H1 (cell line): ENCODE measurements around the gene CCDC28A.

Experiments used
- ATF3 ChIP-seq: IDR thresholded peaks from 2 replicates; pipeline ENCODE4 v1.6.1; 2011; ENCODE audit warnings: low read depth, mild to moderate bottlenecking, low read length; ENCODE audit not compliant: insufficient read depth
- CHD7 ChIP-seq: fragments of 300-600 bp; sonication (generic); IDR thresholded peaks from 2 replicates; pipeline ENCODE4 v1.7.1; 2012; ENCODE audit warnings: low read length, moderate library complexity, mild to moderate bottlenecking, inconsistent platforms; ENCODE audit not compliant: insufficient replicate concordance
- CTCF ChIP-seq, 3 experiments: IDR thresholded peaks; 1 replicate in 2 of 3; 2 replicates in 1 of 3; pipeline versions ENCODE4 v1.5.1 to v1.6.1; 2011; ENCODE audit warnings: low read length in 3 of 3, mild to moderate bottlenecking in 3 of 3, inconsistent platforms in 2 of 3, low read depth in 1 of 3, moderate library complexity in 1 of 3; ENCODE audit not compliant: insufficient read depth in 1 of 3; ENCODE audit errors: control extremely low read depth in 1 of 3
- EZH2 ChIP-seq: fragments of 200-600 bp; sonication (generic); IDR thresholded peaks from 2 replicates; pipeline ENCODE4 v1.7.1; 2012; ENCODE audit warnings: low read depth, mild to moderate bottlenecking, moderate library complexity, low read length, inconsistent platforms; ENCODE audit not compliant: severe bottlenecking
- HDAC6 ChIP-seq: IDR thresholded peaks from one replicate; pipeline ENCODE4 v1.7.1; 2012; ENCODE audit warnings: low read depth, mild to moderate bottlenecking, inconsistent platforms, low read length, moderate library complexity
- KDM1A ChIP-seq: fragments of 200-600, 300-600 bp; sonication (generic); IDR thresholded peaks from 2 replicates; pipeline ENCODE4 v1.7.1; 2016; ENCODE audit warnings: mild to moderate bottlenecking, low read length, borderline replicate concordance
- MAX ChIP-seq: IDR thresholded peaks from 2 replicates; pipeline ENCODE4 v1.6.1; 2012; ENCODE audit warnings: inconsistent platforms
- PHF8 ChIP-seq: fragments of 200-600 bp; sonication (generic); conservative IDR thresholded peaks from 2 replicates; pipeline ENCODE4 v1.7.1; 2012; ENCODE audit warnings: low read depth, mild to moderate bottlenecking, inconsistent platforms, low read length, moderate library complexity
- POLR2A ChIP-seq, 2 experiments: IDR thresholded peaks; 1 replicate in 1 of 2; 2 replicates in 1 of 2; pipeline ENCODE4 v1.6.1; 2011; ENCODE audit warnings: low read depth in 2 of 2, low read length in 2 of 2, mild to moderate bottlenecking in 2 of 2; ENCODE audit errors: control extremely low read depth in 1 of 2
- POLR2AphosphoS5 ChIP-seq: IDR thresholded peaks from 2 replicates; pipeline ENCODE4 v1.6.1; 2011; ENCODE audit warnings: low read depth, low read length
- SUZ12 ChIP-seq: fragments of 200-600 bp; sonication (generic); IDR thresholded peaks from 2 replicates; pipeline ENCODE4 v1.6.1; 2012; ENCODE audit warnings: mild to moderate bottlenecking, inconsistent platforms, low read length, moderate library complexity, mixed read lengths
- TAF1 ChIP-seq: IDR thresholded peaks from 2 replicates; pipeline ENCODE4 v1.6.1; 2011; ENCODE audit warnings: mild to moderate bottlenecking, low read depth, low read length
- TBP ChIP-seq: IDR thresholded peaks from 2 replicates; pipeline ENCODE4 v1.6.1; 2011; ENCODE audit warnings: low read depth, low read length, improper control_type of control experiment
- TEAD4 ChIP-seq: IDR thresholded peaks from 2 replicates; pipeline ENCODE4 v1.6.1; 2012; ENCODE audit warnings: low read depth, low read length, inconsistent platforms, mixed read lengths

- TF ChIP-seq CTCF (IDR thresholded peaks at IDR 0.05; ENCODE audit: control extremely low read depth in 1 of 3, insufficient read depth in 1 of 3, low read depth in 1 of 3, low read length in 3 of 3) (no peak), EZH2 (no peak), TBP (no peak), MAX (no peak), TAF1 (no peak), POLR2A (IDR thresholded peaks at IDR 0.05; ENCODE audit: control extremely low read depth in 1 of 2, low read depth in 2 of 2, low read length in 2 of 2) (no peak), SUZ12 (no peak), HDAC6 (no peak), KDM1A (no peak), TEAD4 (no peak), PHF8 (no peak), POLR2AphosphoS5 (no peak), CHD7 (no peak), ATF3 (no peak)
Observed at GRCh38 chr6:138774370-138774769, 801 bp downstream of the CCDC28A start.
